H1 (cell line): ENCODE data around the gene LRRFIP1. TPM values are rescaled to one million over a fixed set of nuclear protein-coding genes. Genes with fewer than 3 reads are reported as not detected.

Experiments
- CTCF ChIA-PET: fragments of 300-600 bp; sonication (Branson Sonifier 250); formaldehyde crosslinking; loops from one replicate; lab custom pipeline; 2021; ENCODE audit not compliant: partially characterized antibody; lab: Charles Lee
- POLR2A ChIA-PET: fragments of 300-600 bp; sonication (Branson Sonifier 250); formaldehyde crosslinking; loops from one replicate; lab custom pipeline; 2021; ENCODE audit warnings: inconsistent platforms; ENCODE audit not compliant: partially characterized antibody; lab: Charles Lee
- DNase-seq, 2 experiments: peaks; one replicate each; pipeline versions ENCODE4 v3.0.0 to v3.0.0-alpha.2; 2010 to 2022; ENCODE audit warnings: low spot score in 2 of 2, low read depth in 1 of 2, mixed read lengths in 1 of 2
- FAIRE-seq: peaks from 2 replicates; lab custom pipeline; 2011; peaks lifted over from hg19 to GRCh38; lab: Jason Lieb, UNC
- H2AFZ ChIP-seq: 2 replicates; pipeline ENCODE4 v1.8.1; 2012; ENCODE audit warnings: low read length, inconsistent platforms
- H2AK5ac ChIP-seq: 2 replicates; pipeline ENCODE4 v1.6.1; 2013; ENCODE audit warnings: low read depth, low read length
- H2BK120ac ChIP-seq: replicated peaks from 2 replicates; pipeline ENCODE3; 2013; ENCODE audit warnings: low read depth, low read length, inconsistent platforms
- H2BK12ac ChIP-seq: 2 replicates; pipeline ENCODE4 v1.6.1; 2013; ENCODE audit warnings: low read depth, low read length
- H2BK15ac ChIP-seq: 2 replicates; pipeline ENCODE4 v1.6.1; 2013; ENCODE audit warnings: low read length
- H2BK20ac ChIP-seq: 2 replicates; pipeline ENCODE4 v1.6.1; 2013; ENCODE audit warnings: low read length
- H2BK5ac ChIP-seq: 2 replicates; pipeline ENCODE4 v1.6.1; 2013; ENCODE audit warnings: low read depth, low read length
- H3K14ac ChIP-seq: 2 replicates; pipeline ENCODE4 v1.6.1; 2013; ENCODE audit warnings: inconsistent platforms; ENCODE audit not compliant: insufficient read length
- H3K18ac ChIP-seq: 2 replicates; pipeline ENCODE4 v1.6.1; 2013; ENCODE audit warnings: low read length; ENCODE audit errors: extremely low read depth
- H3K23ac ChIP-seq: 2 replicates; pipeline ENCODE4 v1.6.1; 2013; ENCODE audit warnings: inconsistent platforms; ENCODE audit not compliant: insufficient read length
- H3K23me2 ChIP-seq: 2 replicates; pipeline ENCODE4 v1.6.1; 2013; ENCODE audit warnings: low read depth, low read length
- H3K27ac ChIP-seq: 2 replicates; pipeline ENCODE4 v1.6.1; 2011; ENCODE audit warnings: low read depth, low read length, inconsistent platforms
- H3K27me3 ChIP-seq, 4 experiments: replicated peaks in 1 of 4; 1 replicate in 1 of 4; 2 replicates in 3 of 4; pipeline versions ENCODE4 v1.6.1 to v1.8.1; 2011 to 2013; ENCODE audit warnings: low read length in 3 of 4, mild to moderate bottlenecking in 3 of 4, inconsistent platforms in 2 of 4, mixed read lengths in 2 of 4, moderate library complexity in 1 of 4; ENCODE audit not compliant: control insufficient read depth in 3 of 4, insufficient read depth in 3 of 4; ENCODE audit errors: extremely low read depth in 1 of 4
- H3K36me3 ChIP-seq, 4 experiments: 2 replicates each; pipeline versions ENCODE4 v1.6.1 to v1.8.1; 2011 to 2013; ENCODE audit warnings: mild to moderate bottlenecking in 4 of 4, low read length in 3 of 4, moderate library complexity in 2 of 4, control low read depth in 1 of 4, inconsistent platforms in 1 of 4; ENCODE audit not compliant: insufficient read depth in 4 of 4, control insufficient read depth in 2 of 4
- H3K4ac ChIP-seq: replicated peaks from 2 replicates; pipeline ENCODE3; 2013; ENCODE audit warnings: low read length, low read depth, mixed read lengths, inconsistent platforms; ENCODE audit not compliant: insufficient read length
- H3K4me1 ChIP-seq, 4 experiments: replicated peaks in 1 of 4; 1 replicate in 1 of 4; 2 replicates in 3 of 4; pipeline versions ENCODE4 v1.6.1 to v1.8.1; 2011 to 2013; ENCODE audit warnings: low read length in 3 of 4, inconsistent platforms in 2 of 4, mixed read lengths in 1 of 4; ENCODE audit not compliant: insufficient read depth in 4 of 4, control insufficient read depth in 3 of 4
- H3K4me2 ChIP-seq, 2 experiments: 2 replicates each; pipeline versions ENCODE4 v1.6.1 to v1.8.1; 2011 to 2013; ENCODE audit warnings: low read depth in 2 of 2, low read length in 2 of 2, control low read depth in 1 of 2, inconsistent platforms in 1 of 2, mild to moderate bottlenecking in 1 of 2; ENCODE audit not compliant: insufficient read depth in 1 of 2
- H3K4me3 ChIP-seq, 4 experiments: fragments of 200-600, 300-600 bp in 1 of 4; sonication (generic), shearing (Covaris generic), sonication (Bioruptor Twin) in 1 of 4; 2 replicates each; pipeline versions ENCODE4 v1.5.1 to v1.8.1; 2011 to 2016; ENCODE audit warnings: low read length in 4 of 4, low read depth in 3 of 4, control low read depth in 2 of 4, inconsistent platforms in 2 of 4, mild to moderate bottlenecking in 2 of 4, mixed read lengths in 1 of 4, moderate library complexity in 1 of 4; ENCODE audit not compliant: insufficient read depth in 2 of 4; ENCODE audit errors: extremely low read depth in 1 of 4
- H3K56ac ChIP-seq: replicated peaks from 2 replicates; pipeline ENCODE3; 2013; ENCODE audit warnings: low read depth, mild to moderate bottlenecking, mixed read lengths, low read length, inconsistent platforms; ENCODE audit not compliant: insufficient read length
- H3K79me1 ChIP-seq: 2 replicates; pipeline ENCODE4 v1.6.1; 2013; ENCODE audit warnings: low read depth, low read length, control low read depth
- H3K79me2 ChIP-seq, 2 experiments: 2 replicates each; pipeline versions ENCODE4 v1.6.1 to v1.8.1; 2012 to 2013; ENCODE audit warnings: low read length in 2 of 2, mild to moderate bottlenecking in 2 of 2, inconsistent platforms in 1 of 2; ENCODE audit not compliant: insufficient read depth in 2 of 2, control insufficient read depth in 1 of 2
- H3K9ac ChIP-seq, 4 experiments: replicated peaks in 1 of 4; 1 replicate in 1 of 4; 2 replicates in 3 of 4; pipeline versions ENCODE4 v1.6.1 to v1.8.1; 2011 to 2013; ENCODE audit warnings: low read depth in 3 of 4, low read length in 3 of 4, control low read depth in 2 of 4, mild to moderate bottlenecking in 2 of 4, moderate library complexity in 2 of 4, inconsistent platforms in 1 of 4; ENCODE audit errors: extremely low read depth in 1 of 4
- H3K9me3 ChIP-seq, 2 experiments: 2 replicates each; pipeline versions ENCODE4 v1.6.1 to v1.8.1; 2012 to 2013; ENCODE audit warnings: mild to moderate bottlenecking in 2 of 2, moderate library complexity in 2 of 2, control low read depth in 1 of 2, inconsistent platforms in 1 of 2, low read depth in 1 of 2, low read length in 1 of 2, mixed read lengths in 1 of 2; ENCODE audit not compliant: insufficient read depth in 2 of 2
- H4K20me1 ChIP-seq, 2 experiments: replicated peaks in 1 of 2; 2 replicates each; pipeline versions ENCODE3 to v1.8.1; 2011 to 2013; ENCODE audit warnings: inconsistent platforms in 2 of 2, low read length in 2 of 2, mild to moderate bottlenecking in 1 of 2; ENCODE audit not compliant: insufficient read depth in 2 of 2, control insufficient read depth in 1 of 2
- H4K5ac ChIP-seq: 2 replicates; pipeline ENCODE4 v1.6.1; 2013; ENCODE audit warnings: low read length, low read depth, mixed read lengths, inconsistent platforms; ENCODE audit not compliant: insufficient read length
- H4K8ac ChIP-seq: 2 replicates; pipeline ENCODE4 v1.8.0; 2013; ENCODE audit warnings: mild to moderate bottlenecking, moderate library complexity, low read length, inconsistent platforms; ENCODE audit not compliant: insufficient read depth; ENCODE audit errors: extremely low read depth
- H4K91ac ChIP-seq: replicated peaks from 2 replicates; pipeline ENCODE3; 2013; ENCODE audit warnings: low read length, mixed read lengths, inconsistent platforms; ENCODE audit not compliant: insufficient read length
- ASH2L ChIP-seq: fragments of 200-600, 300-600 bp; sonication (generic); IDR thresholded peaks from one replicate; pipeline ENCODE4 v1.7.1; 2017; ENCODE audit warnings: low read length
- BCL11A ChIP-seq, 2 experiments: IDR thresholded peaks; one replicate each; pipeline ENCODE4 v1.6.1; 2011; ENCODE audit warnings: low read depth in 2 of 2, low read length in 2 of 2, mild to moderate bottlenecking in 2 of 2
- CEBPB ChIP-seq: IDR thresholded peaks from 2 replicates; pipeline ENCODE4 v1.6.1; 2012; ENCODE audit warnings: low read depth, low read length
- CHD2 ChIP-seq: IDR thresholded peaks from 2 replicates; pipeline ENCODE4 v1.6.1; 2012; ENCODE audit warnings: low read length, improper control_type of control experiment
- CTBP2 ChIP-seq: IDR thresholded peaks from 2 replicates; pipeline ENCODE4 v1.7.0; 2011; ENCODE audit warnings: borderline replicate concordance, mild to moderate bottlenecking, moderate library complexity, mixed read lengths, low read length; ENCODE audit not compliant: insufficient read depth, insufficient read length
- FOSL1 ChIP-seq: IDR thresholded peaks from 2 replicates; pipeline ENCODE4 v1.6.1; 2011; ENCODE audit warnings: mild to moderate bottlenecking, low read depth, low read length, moderate library complexity; ENCODE audit not compliant: insufficient read depth
- HDAC2 ChIP-seq, 2 experiments: fragments of 300-600 bp in 1 of 2; sonication (generic) in 1 of 2; IDR thresholded peaks; 2 replicates each; pipeline ENCODE4 v1.6.1; 2011 to 2012; ENCODE audit warnings: low read depth in 2 of 2, low read length in 2 of 2, mild to moderate bottlenecking in 2 of 2, moderate library complexity in 2 of 2, borderline replicate concordance in 1 of 2, inconsistent platforms in 1 of 2
- JUN ChIP-seq: IDR thresholded peaks from 2 replicates; pipeline ENCODE4 v1.6.1; 2011; ENCODE audit warnings: low read depth, mild to moderate bottlenecking, improper control_type of control experiment, low read length
- PHF8 ChIP-seq: fragments of 200-600 bp; sonication (generic); conservative IDR thresholded peaks from 2 replicates; pipeline ENCODE4 v1.7.1; 2012; ENCODE audit warnings: low read depth, mild to moderate bottlenecking, inconsistent platforms, low read length, moderate library complexity
- SAP30 ChIP-seq: fragments of 300-600 bp; sonication (generic); IDR thresholded peaks from 2 replicates; pipeline ENCODE4 v1.7.1; 2012; ENCODE audit warnings: low read length, moderate library complexity, mild to moderate bottlenecking, inconsistent platforms; ENCODE audit not compliant: insufficient read depth, insufficient replicate concordance
- SIRT6 ChIP-seq: IDR thresholded peaks from one replicate; pipeline ENCODE4 v1.7.1; 2012; ENCODE audit warnings: low read length, inconsistent platforms
- SIX5 ChIP-seq: IDR thresholded peaks from 2 replicates; pipeline ENCODE4 v1.6.1; 2011; ENCODE audit warnings: mild to moderate bottlenecking, low read depth, low read length
- SP1 ChIP-seq: IDR thresholded peaks from 2 replicates; pipeline ENCODE4 v1.6.1; 2011; ENCODE audit warnings: low read depth, low read length
- SRF ChIP-seq: IDR thresholded peaks from 2 replicates; pipeline ENCODE4 v1.6.1; 2011; ENCODE audit warnings: mild to moderate bottlenecking, low read depth, low read length, moderate library complexity
- ZNF274 ChIP-seq: IDR thresholded peaks from 2 replicates; pipeline ENCODE4 v1.7.0; 2012; ENCODE audit warnings: low read length, borderline replicate concordance; ENCODE audit errors: extremely low read depth
- WGBS, 2 experiments: shearing (Covaris generic) in 1 of 2; methylation state at CpG; one replicate each; pipeline versions ENCODE4 v1.1.6 to v1.1.7; 2013 to 2015; ENCODE audit warnings: low lambda C conversion rate in 2 of 2, mixed read lengths in 2 of 2, inconsistent platforms in 1 of 2, low coverage in 1 of 2, missing lambda C conversion rate in 1 of 2; ENCODE audit not compliant: insufficient replicate concordance in 2 of 2, insufficient coverage in 1 of 2, insufficient read length in 1 of 2; ENCODE audit errors: extremely low coverage in 1 of 2, missing lambda C conversion rate in 1 of 2; 5-methylcytosine and 5-hydroxymethylcytosine counted together
- polyA plus RNA-seq, 7 experiments: library from polyadenylated mRNA; depleted of rRNA in 3 of 7; stranded (reverse) in 5 of 7; unstranded in 2 of 7; fragments of >200 nt in 5 of 7; fragments of 200-250 nt in 2 of 7; gene quantifications; 1 replicate in 5 of 7; 2 replicates in 1 of 7; 4 replicates in 1 of 7; pipeline versions ENCODE4 v1.2.1 to v1.2.3, GENCODE V29; 2011 to 2013; ENCODE audit warnings: missing spikeins in 2 of 7, mixed read lengths in 2 of 7
- total RNA-seq: library from RNA; stranded (reverse); fragmentation: NEBNext Ultra II Directional; extraction: Animal tissue kit (Norgen Biotek cat#: 25700); gene quantifications from 2 replicates; pipeline ENCODE4 v1.2.1, GENCODE V29; 2021

The LRRFIP1 gene
- total and polyA plus RNA-seq, 2 of the 8 experiments (the other 6 are each of a cell fraction or from before 2014, with no cell fraction given), result 12.1 to 75.8 TPM

- H3K27me3 ChIP-seq, result no peaks in the 10 kb centered on the region
- no peak overlapping the region for H2AK5ac ChIP-seq
- H4K91ac ChIP-seq, result no peak overlapping the region
- H3K4me1 ChIP-seq, result no peaks in the 10 kb centered on the region
- no peak overlapping the region for H3K14ac ChIP-seq
- no peaks in the 10 kb centered on the region for H4K20me1 ChIP-seq
- no peak overlapping the region for H2BK15ac ChIP-seq
- H2AFZ ChIP-seq, result no peak overlapping the region
- no peak overlapping the region for H2BK5ac ChIP-seq
- no peak for DNase-seq
- H2BK12ac ChIP-seq, result no peak overlapping the region
- no peaks in the 10 kb centered on the region for H3K23me2 ChIP-seq
- H2BK120ac ChIP-seq, result no peak overlapping the region
- H3K79me2 ChIP-seq, result no peaks in the 10 kb centered on the region
- H3K4me2 ChIP-seq, result no peak overlapping the region
- H3K79me1 ChIP-seq, result no peaks in the 10 kb centered on the region
- H3K27ac ChIP-seq, result no peak overlapping the region
- no peak for FAIRE-seq
- ChIA-PET POLR2A (interaction anchor here (1.0 kb wide), 1 partner anchor 14 kb away, joined by 3 read pairs; no protein-coding TSS in a partner anchor), CTCF (interaction anchor here (0.8 to 2.8 kb wide), 7 partner anchors 9 to 153 kb away, joined by 3 to 17 read pairs (median 4); no protein-coding TSS in a partner anchor)
- H3K23ac ChIP-seq, result no peak overlapping the region
- no peak overlapping the region for H2BK20ac ChIP-seq
- no peak overlapping the region for H3K4ac ChIP-seq
- H3K18ac ChIP-seq, result no peak overlapping the region
- H4K8ac ChIP-seq, result no peak overlapping the region
- no peaks in the 10 kb centered on the region for H3K9me3 ChIP-seq
- no peak overlapping the region for H3K4me3 ChIP-seq
- peaks cover 2 to 35% (median 16%) of the 10 kb centered on the region in 4 experiments; a peak in 6 of 8 replicates for H3K36me3 ChIP-seq
- no peak overlapping the region for H3K56ac ChIP-seq
- 95% methylated on average over 3 of the region's 3 CpGs; no CpG with 5 or more reads in 1 of the 2 experiments for WGBS, 2 experiments
- no peak overlapping the region for H4K5ac ChIP-seq
- no peak overlapping the region for H3K9ac ChIP-seq
- TF ChIP-seq CHD2 (no peak), PHF8 (no peak), CEBPB (no peak), JUN (no peak), SIX5 (no peak), SRF (no peak), SIRT6 (no peak), HDAC2 (IDR thresholded peaks at IDR 0.05; ENCODE audit: borderline replicate concordance in 1 of 2, low read depth in 2 of 2, low read length in 2 of 2) (no peak), ZNF274 (no peak), SP1 (no peak), BCL11A (IDR thresholded peaks at IDR 0.05; ENCODE audit: low read depth in 2 of 2, low read length in 2 of 2) (no peak), SAP30 (no peak), FOSL1 (no peak), CTBP2 (no peak), ASH2L (no peak)
Observed at GRCh38 chr2:237754182-237754581, 126.8 kb downstream of the LRRFIP1 start.
